Right lung (tissue), 5 donors: Measurements from ENCODE around the gene PLXND1. TPM values are rescaled to one million over a fixed set of nuclear protein-coding genes. Genes with fewer than 3 reads are reported as not detected.

Source experiments
- DNase-seq, 2 donors: peaks; one replicate each; pipeline ENCODE4 v3.0.0-alpha.2; 2013
- polyA plus RNA-seq, 5 donors: library from polyadenylated mRNA; unstranded; fragments of 120-200 nt; gene quantifications; one replicate each; pipeline versions ENCODE4 v1.2.1 to v1.2.3, GENCODE V29; 2013; ENCODE audit warnings: inconsistent platforms in 1 of 5, low replicate concordance in 1 of 5; ENCODE audit not compliant: insufficient read length in 5 of 5, insufficient read depth in 1 of 5

Gene PLXND1
- polyA plus RNA-seq, 5 donors = 167 to 213 (median 176) TPM

DNA sequence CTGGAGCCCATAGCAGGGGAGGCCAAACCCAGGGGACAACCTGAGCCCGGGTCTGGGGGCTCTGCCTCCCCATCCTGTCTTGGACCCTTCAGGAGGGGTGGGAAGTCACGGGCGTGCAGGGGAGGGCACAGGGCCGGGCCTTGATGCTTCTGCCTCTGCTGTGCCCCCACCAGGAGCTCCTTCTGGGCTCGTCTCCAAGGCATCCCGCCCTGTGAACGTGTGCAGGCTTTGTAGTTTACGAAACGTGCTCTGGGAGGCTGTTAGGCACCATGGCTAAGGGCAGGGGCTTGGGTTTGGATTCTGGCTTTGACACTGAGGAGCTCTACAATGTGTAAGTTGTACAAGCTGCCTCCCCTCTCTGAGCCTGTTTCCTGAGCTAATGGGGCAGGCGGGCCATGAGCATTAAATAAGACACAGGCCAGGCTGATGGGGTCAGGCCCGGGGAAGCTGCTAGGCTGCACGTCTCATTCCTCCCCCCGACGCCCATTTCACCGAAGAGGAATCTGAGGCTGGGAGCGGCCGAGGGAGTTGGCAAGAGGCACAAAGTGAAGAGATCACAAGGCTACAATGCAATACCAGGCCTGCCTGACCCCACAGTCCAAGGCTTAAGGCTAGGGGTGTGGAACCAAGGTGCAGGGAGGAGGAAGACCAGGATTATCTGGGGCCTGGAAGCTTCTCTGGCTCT lies 19.6 kb downstream of the PLXND1 start:
- no peak for DNase-seq

DNA sequence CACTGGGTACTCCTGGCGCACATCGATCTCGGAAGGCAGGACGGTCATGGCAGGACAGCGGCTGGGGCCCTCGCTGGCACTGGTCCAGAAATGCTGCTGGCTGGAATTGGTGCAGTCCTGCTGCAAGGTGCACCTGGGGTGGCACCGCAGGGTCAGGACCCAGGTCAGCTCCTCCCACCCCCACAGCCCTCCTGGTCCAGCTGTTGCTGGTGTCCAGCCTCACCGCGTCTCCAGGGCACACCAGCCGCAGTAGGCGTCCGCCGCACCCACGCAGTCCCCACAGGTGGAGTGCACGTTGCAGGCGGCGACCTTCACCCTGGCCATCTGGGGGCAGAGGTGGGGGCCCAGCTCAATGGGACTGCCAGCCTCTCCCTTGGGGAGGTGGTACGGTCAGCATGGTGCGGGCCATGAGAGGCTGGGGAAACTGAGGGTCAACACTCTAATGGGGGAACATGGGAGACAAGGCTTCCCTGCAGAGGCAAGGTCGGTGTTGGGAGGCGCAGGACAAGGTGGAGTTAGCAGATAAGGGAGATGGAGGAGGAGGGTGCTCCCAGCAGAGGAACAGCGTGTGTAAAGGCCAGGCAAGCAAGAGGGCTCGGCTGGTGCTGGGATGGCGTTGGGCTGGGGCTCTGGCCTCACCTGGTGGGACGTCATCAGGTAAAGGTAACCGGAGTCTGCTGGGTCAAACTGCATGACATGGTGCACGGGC lies 20.4 kb downstream of the PLXND1 start:
- DNase-seq = no peak

GRCh38 chr3:129584631-129585030 lies 21.8 kb downstream of the PLXND1 start:
- DNase-seq = no peak

DNA sequence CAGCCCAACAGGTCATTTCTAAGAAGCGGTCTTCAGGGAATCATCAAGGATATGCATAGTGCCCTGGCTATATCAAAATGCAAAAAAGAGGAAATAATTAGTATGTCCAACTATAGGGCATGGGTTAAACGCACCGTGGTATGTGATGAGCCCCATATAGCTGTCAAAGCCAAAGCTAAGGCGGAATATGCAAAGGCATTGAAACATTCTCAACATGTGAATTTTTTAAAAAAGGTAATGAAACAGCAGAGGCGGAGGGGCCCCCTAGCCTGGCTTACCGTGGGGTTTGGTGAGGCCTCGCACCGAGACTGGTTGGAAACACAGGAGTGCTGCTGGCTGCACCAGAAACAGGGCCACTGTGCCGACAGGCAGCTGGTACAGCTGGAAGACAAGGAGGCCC lies 23.2 kb downstream of the PLXND1 start:
- no peak for DNase-seq

GRCh38 chr3:129582799-129583198 lies 23.7 kb downstream of the PLXND1 start:
- no peak for DNase-seq

GRCh38 chr3:129581623-129582022 lies 24.9 kb downstream of the PLXND1 start:
- no peak for DNase-seq

- no peak for DNase-seq
Measured at GRCh38 chr3:129579991-129580390, 26.5 kb downstream of the PLXND1 start.

GRCh38 chr3:129577925-129578786 lies 28.3 kb downstream of the PLXND1 start:
- no peak for DNase-seq

DNA sequence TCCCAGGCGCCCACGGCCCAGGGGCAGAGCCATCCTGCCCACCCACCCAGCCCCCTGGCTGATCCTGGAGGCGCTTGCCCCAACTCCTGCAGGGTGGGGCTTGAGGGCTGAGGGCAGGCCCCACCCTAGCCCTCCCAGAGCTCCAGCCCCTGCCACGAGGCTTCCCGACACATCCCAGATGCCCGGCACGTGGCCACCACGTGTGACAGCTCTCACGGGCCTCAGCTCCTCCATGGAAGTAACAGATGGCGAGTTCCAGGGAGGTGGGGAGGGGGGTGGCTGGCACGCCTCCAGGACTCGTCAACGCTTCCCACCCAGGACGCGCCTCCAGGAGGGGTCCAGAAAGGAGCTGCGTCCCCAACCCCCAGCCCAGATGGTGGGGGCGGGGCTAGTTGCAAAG lies 29.1 kb downstream of the PLXND1 start:
- no peak for DNase-seq

DNA sequence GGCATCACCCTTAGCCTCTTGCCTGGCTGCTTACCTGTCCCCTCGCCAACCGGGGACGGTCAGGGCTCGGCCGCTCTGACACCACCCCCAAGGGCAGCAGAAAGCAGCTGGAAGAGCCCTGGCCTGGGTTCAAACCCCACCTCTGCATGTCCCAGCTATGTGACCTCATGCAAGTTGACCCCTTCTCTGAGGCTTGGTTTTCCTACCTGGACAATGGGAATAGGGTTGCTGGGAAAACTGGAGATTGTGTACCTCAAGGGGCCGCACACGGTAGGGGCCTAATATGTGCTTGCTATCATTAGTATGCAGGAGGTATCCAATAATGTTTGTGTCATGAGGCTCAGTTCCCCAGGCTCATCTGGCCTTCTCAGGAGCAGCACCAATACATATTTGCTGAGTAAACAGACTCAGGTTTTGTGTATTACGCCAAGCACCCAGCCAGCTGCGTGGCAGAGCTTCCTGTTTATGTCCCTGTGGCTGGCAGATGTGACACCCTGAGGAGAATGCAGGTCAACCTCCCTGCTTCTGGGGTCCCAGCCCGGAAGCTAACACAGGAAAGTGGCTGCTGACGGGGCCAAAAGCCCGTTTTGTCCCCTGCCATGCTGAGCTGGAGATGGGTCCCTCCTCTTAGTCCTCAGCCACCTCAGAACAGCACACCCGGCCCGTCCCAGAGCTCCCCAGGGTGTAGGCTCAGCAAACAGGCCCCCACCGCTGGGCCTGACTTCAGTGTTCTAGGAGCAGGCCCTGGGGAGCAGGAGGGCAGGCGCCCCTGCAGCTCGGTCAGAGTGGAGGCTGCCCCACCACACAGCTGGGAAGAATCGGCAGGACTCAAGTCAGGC lies 29.7 kb downstream of the PLXND1 start:
- DNase-seq = no peak

GRCh38 chr3:129575997-129576384 lies 30.5 kb downstream of the PLXND1 start:
- no peak for DNase-seq

DNA sequence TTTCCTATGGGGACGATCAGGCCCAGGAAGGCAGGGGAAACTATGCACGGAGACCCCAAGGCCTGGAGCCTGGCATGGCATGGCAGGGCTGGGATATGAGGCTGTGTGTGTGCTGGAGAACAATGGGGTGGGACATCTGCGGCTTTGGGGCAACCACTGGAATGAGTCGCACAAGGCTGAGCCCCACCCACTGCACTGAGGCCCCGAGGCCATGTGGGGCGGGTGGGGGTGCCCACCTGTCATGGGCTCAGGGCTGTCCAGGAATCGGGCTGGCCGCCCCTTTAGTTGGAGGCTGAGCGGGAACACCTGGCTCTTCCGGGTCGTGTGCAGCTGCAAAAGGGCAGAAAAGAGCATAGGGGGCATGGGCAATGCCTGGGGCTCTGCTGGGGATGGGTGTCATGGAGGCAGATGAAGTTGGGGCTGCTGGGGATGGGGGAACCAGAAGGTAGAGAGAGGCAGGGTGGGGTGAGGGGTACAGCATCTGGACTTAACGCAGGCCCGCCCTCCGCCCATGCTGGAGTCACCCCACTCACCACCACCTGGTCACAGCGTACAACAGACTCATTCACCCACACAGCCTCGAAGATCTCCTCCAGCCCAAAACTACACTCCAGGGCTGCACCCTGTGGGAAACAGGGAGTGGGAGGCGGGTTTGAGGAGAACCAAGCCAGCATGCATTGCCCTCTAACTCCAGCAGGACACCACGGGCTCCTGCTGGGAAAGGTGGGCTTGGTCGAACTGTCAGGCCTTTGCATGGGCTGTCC lies 31.1 kb downstream of the PLXND1 start:
- DNase-seq = no peak

- DNase-seq = no peak
Measured at GRCh38 chr3:129574206-129574605, 32.3 kb downstream of the PLXND1 start.

- DNase-seq = no peak
Measured at GRCh38 chr3:129573493-129573892, 33.0 kb downstream of the PLXND1 start.

- no peak for DNase-seq
Measured at GRCh38 chr3:129572603-129573002, 33.9 kb downstream of the PLXND1 start.

DNA sequence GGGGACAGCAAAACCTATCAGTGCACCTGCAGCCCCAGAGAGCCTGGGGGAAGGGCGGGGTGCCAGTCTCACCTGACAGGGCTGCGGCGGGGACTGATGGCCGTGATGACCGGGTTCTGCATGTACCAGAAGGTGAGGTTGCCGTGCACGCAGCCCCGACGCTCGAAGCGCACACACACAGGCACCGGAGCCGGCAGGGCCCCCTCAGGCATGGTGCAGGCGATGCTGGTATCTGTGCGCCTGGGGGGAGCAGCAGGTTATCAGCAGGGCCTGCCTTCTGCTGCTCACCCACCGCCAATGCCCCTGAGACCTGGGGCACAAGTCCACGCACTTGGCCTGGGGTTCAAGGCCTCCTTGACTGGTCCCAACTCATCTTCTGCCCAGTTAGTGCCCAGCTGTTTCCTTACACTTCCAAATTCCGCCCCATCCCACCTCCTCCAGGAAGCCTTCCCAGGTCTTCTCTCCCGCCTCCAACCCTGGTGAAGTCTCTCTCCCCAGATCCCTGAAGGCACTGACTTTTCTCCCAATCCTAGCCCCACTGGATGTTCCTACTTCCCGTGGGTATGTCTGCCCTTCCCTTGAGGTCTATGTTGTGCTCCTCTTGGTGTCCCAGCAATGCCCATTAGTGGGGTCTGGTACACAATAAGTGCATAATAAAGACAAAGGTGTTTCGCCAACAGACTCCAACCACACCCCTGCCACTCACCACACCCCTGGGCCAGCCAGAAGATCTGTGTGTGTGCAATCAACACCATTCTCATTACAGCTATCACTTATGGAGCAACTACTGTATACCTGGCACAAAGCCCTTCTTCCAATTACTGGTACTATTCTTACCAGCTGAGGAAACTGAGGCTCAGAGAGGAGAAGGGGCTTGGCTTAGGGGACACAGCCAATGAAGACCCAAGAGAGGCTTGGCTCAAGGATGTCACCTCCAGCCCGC lies 34.6 kb downstream of the PLXND1 start:
- DNase-seq = no peak

DNA sequence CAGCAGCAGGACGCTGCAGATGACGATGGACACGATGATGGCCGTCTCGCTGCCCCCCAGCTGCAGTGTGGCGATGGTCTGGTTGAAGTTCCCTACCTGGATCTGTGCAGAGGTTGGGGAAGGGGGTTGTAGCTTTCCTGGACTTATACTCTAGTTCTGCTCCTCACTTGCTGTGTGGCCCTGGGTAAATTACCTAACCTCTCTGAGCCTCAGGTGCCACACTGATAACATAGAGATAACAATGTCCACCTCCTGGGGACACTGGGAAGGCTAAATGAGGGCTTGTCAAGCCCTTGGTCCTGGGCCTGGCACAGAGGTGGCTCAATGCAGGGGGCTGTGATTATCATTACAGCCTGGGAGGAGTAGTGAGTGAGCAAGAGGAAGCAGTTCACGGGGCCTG lies 36.6 kb downstream of the PLXND1 start:
- no peak for DNase-seq

DNA sequence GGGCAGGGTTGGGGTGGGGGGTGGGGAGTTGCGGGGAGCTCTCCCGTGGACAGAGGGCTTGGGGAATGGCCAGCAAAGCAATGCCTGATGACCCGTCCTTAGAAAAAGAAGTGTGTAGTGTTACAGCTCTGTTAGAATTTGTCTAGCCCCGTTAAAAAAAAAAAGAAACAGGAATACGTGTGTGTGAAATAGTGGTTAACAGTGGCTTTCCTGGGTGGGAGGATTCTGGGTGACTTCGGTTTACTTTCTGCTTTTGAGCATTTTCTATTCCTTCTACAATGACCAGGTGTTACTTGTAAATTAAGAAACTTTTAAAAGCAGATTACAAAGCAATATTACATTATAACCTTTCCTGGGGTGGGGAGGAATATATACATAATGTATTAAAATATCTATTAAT lies 38.5 kb downstream of the PLXND1 start:
- DNase-seq = no peak

DNA sequence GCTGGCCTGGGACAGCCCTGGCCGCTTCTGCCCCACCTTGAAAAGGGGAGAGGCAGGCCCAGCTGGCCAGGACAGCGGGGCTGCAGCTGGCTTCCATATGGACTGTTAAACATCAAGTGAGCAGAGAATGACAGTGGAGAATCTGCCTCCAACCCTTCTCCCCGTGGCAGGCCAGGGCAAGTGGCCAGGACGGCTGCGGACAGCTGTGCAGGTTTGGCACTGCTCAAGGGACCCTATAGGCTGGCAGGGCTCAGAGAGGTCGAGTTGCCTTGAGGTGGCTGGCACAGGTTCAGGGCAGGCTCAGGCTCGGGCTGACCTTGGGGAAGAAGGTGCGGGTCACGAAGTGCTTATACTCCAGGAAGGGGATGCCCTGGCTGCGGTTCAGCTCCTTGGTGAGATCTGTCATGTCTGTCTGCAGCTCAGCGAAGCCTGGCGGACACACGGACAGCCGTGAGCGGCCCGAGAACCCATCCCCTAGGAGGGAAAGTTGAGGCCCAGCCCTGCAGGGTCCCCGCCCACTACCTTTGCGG lies 39.2 kb downstream of the PLXND1 start:
- DNase-seq = no peak

GRCh38 chr3:129565902-129566301 lies 40.6 kb downstream of the PLXND1 start:
- DNase-seq = no peak
